Keratinocyte (primary cell): Measurements from ENCODE around the gene DPYSL5. TPM values are rescaled to one million over a fixed set of nuclear protein-coding genes. Genes with fewer than 3 reads are reported as not detected.
A peak's percentile ranks its signal among the peaks of the same experiment; 100 is the strongest.

Source experiments
- DNase-seq: peaks from one replicate; pipeline ENCODE4 v3.0.0-alpha.2; 2011; ENCODE audit warnings: low read depth, missing footprints, low spot score
- FAIRE-seq: peaks from 2 replicates; lab custom pipeline; 2011; peaks lifted over from hg19 to GRCh38; lab: Jason Lieb, UNC
- H2AFZ ChIP-seq: 2 replicates; pipeline ENCODE4 v1.6.0; 2012; ENCODE audit warnings: low read length, control low read depth, inconsistent platforms; ENCODE audit not compliant: control insufficient read depth
- H3K27ac ChIP-seq: 2 replicates; pipeline ENCODE4 v1.5.1; 2011; ENCODE audit warnings: low read length; ENCODE audit not compliant: control insufficient read depth, insufficient read depth
- H3K27me3 ChIP-seq: 3 replicates; pipeline ENCODE4 v1.6.0; 2011; ENCODE audit warnings: low read length; ENCODE audit not compliant: control insufficient read depth, insufficient read depth; ENCODE audit errors: extremely low read depth
- H3K36me3 ChIP-seq, 2 experiments: 2 replicates in 1 of 2; 3 replicates in 1 of 2; pipeline ENCODE4 v1.5.1; 2011; ENCODE audit warnings: low read length in 2 of 2, mild to moderate bottlenecking in 1 of 2; ENCODE audit not compliant: control insufficient read depth in 2 of 2, insufficient read depth in 2 of 2; ENCODE audit errors: extremely low read depth in 1 of 2
- H3K4me1 ChIP-seq: 3 replicates; pipeline ENCODE4 v1.5.1; 2011; ENCODE audit warnings: low read length; ENCODE audit not compliant: control insufficient read depth, insufficient read depth; ENCODE audit errors: extremely low read depth
- H3K4me2 ChIP-seq: 3 replicates; pipeline ENCODE4 v1.6.0; 2011; ENCODE audit warnings: low read depth, low read length; ENCODE audit not compliant: control insufficient read depth, insufficient read depth; ENCODE audit errors: extremely low read depth
- H3K4me3 ChIP-seq, 3 experiments: fragments of 200-600 bp in 1 of 3; sonication (generic) in 1 of 3; 2 replicates in 2 of 3; 3 replicates in 1 of 3; pipeline ENCODE4 v1.5.1; 2011 to 2016; ENCODE audit warnings: low read length in 3 of 3, mild to moderate bottlenecking in 3 of 3, control low read depth in 2 of 3, inconsistent platforms in 1 of 3, low read depth in 1 of 3, mixed read lengths in 1 of 3, mixed run types in 1 of 3, moderate library complexity in 1 of 3; ENCODE audit not compliant: control insufficient read depth in 2 of 3, insufficient read depth in 2 of 3; ENCODE audit errors: extremely low read depth in 1 of 3
- H3K79me2 ChIP-seq: 2 replicates; pipeline ENCODE4 v1.6.0; 2012; ENCODE audit warnings: low read length; ENCODE audit not compliant: control insufficient read depth, insufficient read depth
- H3K9ac ChIP-seq: 3 replicates; pipeline ENCODE4 v1.6.0; 2011; ENCODE audit warnings: low read length; ENCODE audit not compliant: control insufficient read depth, insufficient read depth; ENCODE audit errors: extremely low read depth
- H3K9me1 ChIP-seq: 3 replicates; pipeline ENCODE4 v1.6.0; 2011; ENCODE audit warnings: low read length; ENCODE audit not compliant: control insufficient read depth, insufficient read depth; ENCODE audit errors: extremely low read depth
- H3K9me3 ChIP-seq: 2 replicates; pipeline ENCODE4 v1.5.1; 2012; ENCODE audit warnings: low read depth, low read length; ENCODE audit not compliant: control insufficient read depth
- H4K20me1 ChIP-seq: 3 replicates; pipeline ENCODE4 v1.6.0; 2011; ENCODE audit warnings: low read length; ENCODE audit not compliant: control insufficient read depth, insufficient read depth; ENCODE audit errors: extremely low read depth
- EZH2 ChIP-seq: IDR thresholded peaks from one replicate; pipeline ENCODE4 v1.6.1; 2012; ENCODE audit warnings: inconsistent platforms, mild to moderate bottlenecking, low read length, moderate library complexity
- dilution Hi-C: fragments of 300-500 bp; cut with MboI; formaldehyde crosslinking; loops from one replicate; pipeline ENCODE4 v1.7.0; 2020; ENCODE audit warnings: low sequenced_read_pairs; ENCODE audit not compliant: extremely low pct_ligation_motif_present
- polyA plus RNA-seq, 5 experiments: library from polyadenylated mRNA; depleted of rRNA in 3 of 5; stranded (reverse) in 3 of 5; stranded (forward) in 1 of 5; unstranded in 1 of 5; fragments of >200 nt; gene quantifications; 1 replicate in 1 of 5; 2 replicates in 3 of 5; 3 replicates in 1 of 5; pipeline versions ENCODE4 v1.2.1 to v1.2.3, GENCODE V29; 2011 to 2012; ENCODE audit warnings: missing spikeins in 2 of 5, low read depth in 1 of 5, low replicate concordance in 1 of 5
- TF ChIP-seq, protein P1 (sequence below), 3 experiments: IDR thresholded peaks in 1 of 3; conservative IDR thresholded peaks in 1 of 3; optimal IDR thresholded peaks in 1 of 3; 2 replicates in 2 of 3; 3 replicates in 1 of 3; pipeline versions ENCODE3 to v1.5.1; 2011; ENCODE audit warnings: low read length in 3 of 3, mild to moderate bottlenecking in 3 of 3, moderate library complexity in 2 of 3, control low read depth in 1 of 3, inconsistent platforms in 1 of 3; ENCODE audit not compliant: insufficient read depth in 2 of 3; ENCODE audit errors: extremely low read depth in 1 of 3

DPYSL5 gene
- polyA plus RNA-seq, 1 donor (not counting 4 experiments of a cell fraction or from before 2014, with no cell fraction given) = not detected

GRCh38 chr2:26847307-26847654 is 651 bp upstream of the DPYSL5 start:
- Histone ChIP-seq H3K9me1 (no peaks in the 10 kb centered on the region), H3K27me3 (peaks cover 64% of the 10 kb centered on the region), H3K4me2 (peak overlapping the region; percentile 27), H2AFZ (no peak overlapping the region), H3K36me3 (no peaks in the 10 kb centered on the region), H3K27ac (no peak overlapping the region), H3K4me3 (no peak overlapping the region), H3K4me1 (peaks cover 4% of the 10 kb centered on the region), H3K9me3 (no peaks in the 10 kb centered on the region), H4K20me1 (no peaks in the 10 kb centered on the region), H3K9ac (no peak overlapping the region), H3K79me2 (no peaks in the 10 kb centered on the region)
- TF ChIP-seq, protein P1, sequence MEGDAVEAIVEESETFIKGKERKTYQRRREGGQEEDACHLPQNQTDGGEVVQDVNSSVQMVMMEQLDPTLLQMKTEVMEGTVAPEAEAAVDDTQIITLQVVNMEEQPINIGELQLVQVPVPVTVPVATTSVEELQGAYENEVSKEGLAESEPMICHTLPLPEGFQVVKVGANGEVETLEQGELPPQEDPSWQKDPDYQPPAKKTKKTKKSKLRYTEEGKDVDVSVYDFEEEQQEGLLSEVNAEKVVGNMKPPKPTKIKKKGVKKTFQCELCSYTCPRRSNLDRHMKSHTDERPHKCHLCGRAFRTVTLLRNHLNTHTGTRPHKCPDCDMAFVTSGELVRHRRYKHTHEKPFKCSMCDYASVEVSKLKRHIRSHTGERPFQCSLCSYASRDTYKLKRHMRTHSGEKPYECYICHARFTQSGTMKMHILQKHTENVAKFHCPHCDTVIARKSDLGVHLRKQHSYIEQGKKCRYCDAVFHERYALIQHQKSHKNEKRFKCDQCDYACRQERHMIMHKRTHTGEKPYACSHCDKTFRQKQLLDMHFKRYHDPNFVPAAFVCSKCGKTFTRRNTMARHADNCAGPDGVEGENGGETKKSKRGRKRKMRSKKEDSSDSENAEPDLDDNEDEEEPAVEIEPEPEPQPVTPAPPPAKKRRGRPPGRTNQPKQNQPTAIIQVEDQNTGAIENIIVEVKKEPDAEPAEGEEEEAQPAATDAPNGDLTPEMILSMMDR (optimal IDR thresholded peaks at IDR 0.05 in 1 of 3, IDR thresholded peaks at IDR 0.05 in 1 of 3, conservative IDR thresholded peaks at IDR 0.05 in 1 of 3; ENCODE audit: extremely low read depth in 1 of 3, insufficient read depth in 2 of 3, low read length in 3 of 3) = no peak
- peak; percentile 98 for TF ChIP-seq EZH2
- dilution Hi-C loops = no loop called here
- no peak for DNase-seq
- FAIRE-seq = no peak

- Histone ChIP-seq H3K27ac (no peak overlapping the region), H3K27me3 (peaks cover 73% of the 10 kb centered on the region), H3K36me3 (no peaks in the 10 kb centered on the region), H2AFZ (no peak overlapping the region), H3K79me2 (no peaks in the 10 kb centered on the region), H3K9me1 (no peaks in the 10 kb centered on the region), H3K4me2 (peak overlapping the region; percentile 27), H3K9ac (no peak overlapping the region), H3K4me3 (no peak overlapping the region), H3K4me1 (peaks cover 4% of the 10 kb centered on the region), H4K20me1 (no peaks in the 10 kb centered on the region), H3K9me3 (no peaks in the 10 kb centered on the region)
- TF ChIP-seq EZH2 = peak; percentile 48
- TF ChIP-seq, protein P1 (optimal IDR thresholded peaks at IDR 0.05 in 1 of 3, IDR thresholded peaks at IDR 0.05 in 1 of 3, conservative IDR thresholded peaks at IDR 0.05 in 1 of 3; ENCODE audit: extremely low read depth in 1 of 3, insufficient read depth in 2 of 3, low read length in 3 of 3) = no peak
- dilution Hi-C loops = no loop called here
- DNase-seq (no peak), FAIRE-seq (no peak)
Observed at GRCh38 chr2:26848336-26849055, 564 bp downstream of the DPYSL5 start.
